Trophoblast cell (in vitro differentiated cells and primary cell): ENCODE results near the gene BTG4.

Experiments used
- DNase-seq, 2 donors: peaks; one replicate each; pipeline ENCODE4 v3.0.0-alpha.2; 2016
- H2AFZ ChIP-seq: 2 replicates; pipeline ENCODE4 v1.6.1; 2013; ENCODE audit warnings: low read length, moderate library complexity, mild to moderate bottlenecking; ENCODE audit not compliant: insufficient read depth, poor library complexity
- H2AK5ac ChIP-seq: 2 replicates; pipeline ENCODE4 v1.6.1; 2013; ENCODE audit warnings: mild to moderate bottlenecking, low read length
- H2BK120ac ChIP-seq: 2 replicates; pipeline ENCODE4 v1.6.1; 2013; ENCODE audit warnings: low read length, mild to moderate bottlenecking, moderate library complexity; ENCODE audit not compliant: insufficient read depth, poor library complexity
- H2BK12ac ChIP-seq: 2 replicates; pipeline ENCODE4 v1.6.1; 2013; ENCODE audit warnings: mild to moderate bottlenecking, low read length, moderate library complexity
- H2BK5ac ChIP-seq: 2 replicates; pipeline ENCODE4 v1.6.1; 2013; ENCODE audit warnings: low read length, low read depth, moderate library complexity, mild to moderate bottlenecking; ENCODE audit not compliant: poor library complexity
- H3K14ac ChIP-seq: 2 replicates; pipeline ENCODE4 v1.6.1; 2013; ENCODE audit warnings: mild to moderate bottlenecking, low read length
- H3K18ac ChIP-seq: 2 replicates; pipeline ENCODE4 v1.6.1; 2013; ENCODE audit warnings: mild to moderate bottlenecking, low read length
- H3K23ac ChIP-seq: 2 replicates; pipeline ENCODE4 v1.6.1; 2013; ENCODE audit warnings: low read length
- H3K27ac ChIP-seq: 2 replicates; pipeline ENCODE4 v1.5.1; 2013; ENCODE audit warnings: low read depth, mild to moderate bottlenecking, inconsistent platforms, low read length, moderate library complexity
- H3K27me3 ChIP-seq: 2 replicates; pipeline ENCODE4 v1.6.1; 2013; ENCODE audit warnings: inconsistent platforms, mild to moderate bottlenecking, low read length, moderate library complexity; ENCODE audit not compliant: insufficient read depth
- H3K36me3 ChIP-seq, 2 experiments: 1 replicate in 1 of 2; 2 replicates in 1 of 2; pipeline ENCODE4 v1.6.1; 2013; ENCODE audit warnings: low read length in 2 of 2, mild to moderate bottlenecking in 2 of 2, moderate library complexity in 1 of 2; ENCODE audit not compliant: insufficient read depth in 2 of 2, control insufficient read depth in 1 of 2
- H3K4ac ChIP-seq: 2 replicates; pipeline ENCODE4 v1.6.1; 2013; ENCODE audit warnings: low read depth, mild to moderate bottlenecking, low read length, moderate library complexity
- H3K4me1 ChIP-seq, 2 experiments: 1 replicate in 1 of 2; 2 replicates in 1 of 2; pipeline ENCODE4 v1.6.1; 2013; ENCODE audit warnings: low read length in 2 of 2, mild to moderate bottlenecking in 2 of 2, moderate library complexity in 1 of 2; ENCODE audit not compliant: insufficient read depth in 2 of 2, control insufficient read depth in 1 of 2
- H3K4me2 ChIP-seq: 2 replicates; pipeline ENCODE4 v1.6.1; 2013; ENCODE audit warnings: inconsistent platforms, mild to moderate bottlenecking, low read length, moderate library complexity
- H3K4me3 ChIP-seq: 2 replicates; pipeline ENCODE4 v1.5.1; 2013; ENCODE audit warnings: mild to moderate bottlenecking, low read depth, low read length, inconsistent platforms
- H3K79me1 ChIP-seq: one replicate; pipeline ENCODE4 v1.6.1; 2013; ENCODE audit warnings: low read length
- H3K79me2 ChIP-seq: 2 replicates; pipeline ENCODE4 v1.6.1; 2013; ENCODE audit warnings: low read length, mild to moderate bottlenecking; ENCODE audit not compliant: control insufficient read depth, insufficient read depth, poor library complexity
- H3K9ac ChIP-seq: 2 replicates; pipeline ENCODE4 v1.6.1; 2013; ENCODE audit warnings: mild to moderate bottlenecking, low read length
- H3K9me3 ChIP-seq: 2 replicates; pipeline ENCODE4 v1.6.1; 2013; ENCODE audit warnings: low read depth, mild to moderate bottlenecking, control low read depth, inconsistent platforms, low read length; ENCODE audit not compliant: insufficient read depth
- H4K12ac ChIP-seq: 2 replicates; pipeline ENCODE4 v1.6.1; 2013; ENCODE audit warnings: low read depth, mild to moderate bottlenecking, low read length, moderate library complexity
- H4K8ac ChIP-seq: 2 replicates; pipeline ENCODE4 v1.6.1; 2013; ENCODE audit warnings: low read depth, mild to moderate bottlenecking, low read length, moderate library complexity
- H4K91ac ChIP-seq: one replicate; pipeline ENCODE4 v1.6.1; 2013; ENCODE audit warnings: low read depth, mild to moderate bottlenecking, low read length, moderate library complexity
- WGBS: extraction: QIAGEN DNeasy Blood & Tissue Kit; methylation state at CpG from one replicate; pipeline ENCODE4 v1.1.7; 2013; ENCODE audit warnings: missing lambda C conversion rate; ENCODE audit not compliant: insufficient read length, insufficient coverage; ENCODE audit errors: extremely low coverage; 5-methylcytosine and 5-hydroxymethylcytosine counted together

The BTG4 gene

GRCh38 chr11:111460340-111460739 is 51.8 kb downstream of the BTG4 start:
- Histone ChIP-seq H3K36me3 (no peaks in the 10 kb centered on the region), H3K23ac (no peak overlapping the region), H4K12ac (no peak overlapping the region), H3K9ac (no peak overlapping the region), H3K4me2 (no peak overlapping the region), H3K14ac (no peak overlapping the region), H3K27me3 (no peaks in the 10 kb centered on the region), H2BK120ac (no peak overlapping the region), H4K8ac (no peak overlapping the region), H3K18ac (no peak overlapping the region), H3K79me2 (no peaks in the 10 kb centered on the region), H3K79me1 (no peaks in the 10 kb centered on the region), H3K4ac (no peak overlapping the region), H2AK5ac (no peak overlapping the region), H2BK5ac (no peak overlapping the region), H3K4me1 (no peaks in the 10 kb centered on the region), H3K4me3 (no peak overlapping the region), H2BK12ac (no peak overlapping the region), H3K9me3 (peaks cover 3% of the 10 kb centered on the region), H2AFZ (no peak overlapping the region), H3K27ac (no peak overlapping the region), H4K91ac (no peak overlapping the region)
- WGBS, result no CpG with 5 or more reads among the region's 4 CpGs
- DNase-seq, result no peak

GRCh38 chr11:111459506-111460270 is 52.5 kb downstream of the BTG4 start:
- Histone ChIP-seq H3K79me1 (no peaks in the 10 kb centered on the region), H2BK5ac (no peak overlapping the region), H3K18ac (no peak overlapping the region), H2AK5ac (no peak overlapping the region), H2AFZ (no peak overlapping the region), H3K4me1 (peaks cover 0 to 2% of the 10 kb centered on the region in 2 experiments), H3K36me3 (no peaks in the 10 kb centered on the region), H2BK12ac (no peak overlapping the region), H3K27me3 (no peaks in the 10 kb centered on the region), H4K91ac (no peak overlapping the region), H3K9me3 (peaks cover 3% of the 10 kb centered on the region), H3K9ac (no peak overlapping the region), H3K27ac (no peak overlapping the region), H4K12ac (no peak overlapping the region), H3K14ac (no peak overlapping the region), H3K4me3 (no peak overlapping the region), H3K23ac (no peak overlapping the region), H3K4me2 (no peak overlapping the region), H3K4ac (no peak overlapping the region), H4K8ac (no peak overlapping the region), H2BK120ac (no peak overlapping the region), H3K79me2 (no peaks in the 10 kb centered on the region)
- DNase-seq, result peak in 1 of 2 donors; percentile 36
- no CpG with 5 or more reads among the region's 9 CpGs for WGBS

- H4K8ac ChIP-seq, result no peak overlapping the region
- H3K79me2 ChIP-seq, result no peaks in the 10 kb centered on the region
- no peak overlapping the region for H3K4me2 ChIP-seq
- H3K27me3 ChIP-seq, result no peaks in the 10 kb centered on the region
- peaks cover 3% of the 10 kb centered on the region for H3K9me3 ChIP-seq
- H4K91ac ChIP-seq, result no peak overlapping the region
- H3K36me3 ChIP-seq, result no peaks in the 10 kb centered on the region
- no peak overlapping the region for H3K4me3 ChIP-seq
- no peak overlapping the region for H3K18ac ChIP-seq
- H3K23ac ChIP-seq, result no peak overlapping the region
- H3K27ac ChIP-seq, result no peak overlapping the region
- no peaks in the 10 kb centered on the region for H3K79me1 ChIP-seq
- no peak overlapping the region for H3K4ac ChIP-seq
- no peak overlapping the region for H2AFZ ChIP-seq
- no CpG with 5 or more reads among the region's 9 CpGs for WGBS
- H2AK5ac ChIP-seq, result no peak overlapping the region
- H4K12ac ChIP-seq, result no peak overlapping the region
- no peak for DNase-seq
- H3K14ac ChIP-seq, result no peak overlapping the region
- peaks cover 0 to 2% of the 10 kb centered on the region in 2 experiments for H3K4me1 ChIP-seq
- H2BK120ac ChIP-seq, result no peak overlapping the region
- H2BK12ac ChIP-seq, result no peak overlapping the region
- no peak overlapping the region for H3K9ac ChIP-seq
- H2BK5ac ChIP-seq, result no peak overlapping the region
Observed at GRCh38 chr11:111457731-111458368, 54.3 kb downstream of the BTG4 start.

- Histone ChIP-seq H3K18ac (no peak overlapping the region), H3K79me1 (no peaks in the 10 kb centered on the region), H4K8ac (no peak overlapping the region), H2AK5ac (no peak overlapping the region), H3K27me3 (no peaks in the 10 kb centered on the region), H3K4me1 (peaks cover 0 to 2% of the 10 kb centered on the region in 2 experiments), H3K4ac (no peak overlapping the region), H2BK5ac (no peak overlapping the region), H3K36me3 (no peaks in the 10 kb centered on the region), H3K23ac (no peak overlapping the region), H3K9me3 (peaks cover 3% of the 10 kb centered on the region), H3K27ac (no peak overlapping the region), H3K4me3 (no peak overlapping the region), H3K4me2 (no peak overlapping the region), H2BK120ac (no peak overlapping the region), H3K9ac (no peak overlapping the region), H4K91ac (no peak overlapping the region), H3K79me2 (no peaks in the 10 kb centered on the region), H2BK12ac (no peak overlapping the region), H2AFZ (no peak overlapping the region), H4K12ac (no peak overlapping the region), H3K14ac (no peak overlapping the region)
- DNase-seq, result no peak
- WGBS, result no CpG with 5 or more reads among the region's 11 CpGs
Observed at GRCh38 chr11:111456859-111457730, 55.1 kb downstream of the BTG4 start.
